T-helper 9 cell (primary cell): ENCODE results near the gene FBXO11.

Experiments used
- DNase-seq: peaks from one replicate; pipeline ENCODE4 v3.0.0-alpha.2; 2020

Gene FBXO11

GRCh38 chr2:47782671-47783485 lies 123.4 kb downstream of the FBXO11 start, which contains the start of gene MSH6:
Gene MSH6, plus strand, starts transcription at chr2:47783145. Its CDS starts 89 bp downstream, at chr2:47783234.
- DNase-seq, result peak; percentile 83

DNA sequence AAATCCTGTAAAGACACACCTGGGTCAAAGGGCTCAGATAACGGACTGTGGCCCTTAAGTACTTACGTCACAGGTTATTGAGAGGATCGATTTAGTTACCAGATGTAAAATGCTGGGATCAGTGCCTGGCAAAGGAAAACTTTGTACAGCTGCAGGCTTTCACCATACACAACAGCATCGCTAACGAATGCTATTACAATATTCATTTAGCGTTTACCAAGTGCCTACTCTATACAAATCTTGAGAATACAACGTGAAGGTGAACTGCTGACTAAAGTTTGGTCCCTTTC lies 124.0 kb downstream of the FBXO11 start:
- DNase-seq, result no peak

- no peak for DNase-seq
These were observed 126.9 kb downstream of the FBXO11 start for GRCh38 chr2:47779426-47779790.

DNA sequence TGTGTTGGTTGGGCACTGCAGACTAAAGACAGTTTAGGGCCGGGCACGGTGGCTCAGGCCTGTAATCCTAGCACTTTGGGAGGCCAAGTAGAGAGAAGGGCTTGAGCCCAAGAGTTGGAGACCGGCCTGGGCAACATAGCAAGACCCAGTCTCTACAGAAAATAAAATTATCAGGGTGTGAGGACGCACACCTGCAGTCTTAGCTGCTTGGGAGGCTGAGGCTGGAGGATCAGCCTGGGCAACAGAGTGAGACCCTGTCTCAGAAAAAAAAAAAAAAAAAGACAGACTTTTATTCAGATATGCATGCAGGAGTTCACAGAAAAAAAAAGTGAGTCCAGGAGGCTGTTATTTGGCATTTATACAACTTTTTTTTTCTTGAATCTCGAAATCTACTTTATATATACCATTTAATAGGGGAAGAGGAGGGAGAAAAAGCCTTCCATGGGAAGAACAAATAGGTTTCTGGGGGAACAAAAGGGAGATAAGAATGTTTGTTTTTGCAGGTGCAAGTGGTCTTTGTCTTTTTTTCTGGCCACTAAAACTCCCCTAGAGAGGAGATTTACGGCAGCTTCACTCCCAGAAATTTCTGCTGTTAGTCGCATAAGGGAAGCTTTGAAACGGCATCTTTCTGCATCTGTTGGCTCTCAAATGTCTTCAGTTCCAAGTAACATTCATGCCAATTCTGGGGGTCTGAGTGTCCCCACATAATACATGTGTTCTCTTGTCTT lies 127.4 kb downstream of the FBXO11 start:
- no peak for DNase-seq

- DNase-seq, result no peak
These were observed 128.9 kb downstream of the FBXO11 start for GRCh38 chr2:47777277-47777937.

DNA sequence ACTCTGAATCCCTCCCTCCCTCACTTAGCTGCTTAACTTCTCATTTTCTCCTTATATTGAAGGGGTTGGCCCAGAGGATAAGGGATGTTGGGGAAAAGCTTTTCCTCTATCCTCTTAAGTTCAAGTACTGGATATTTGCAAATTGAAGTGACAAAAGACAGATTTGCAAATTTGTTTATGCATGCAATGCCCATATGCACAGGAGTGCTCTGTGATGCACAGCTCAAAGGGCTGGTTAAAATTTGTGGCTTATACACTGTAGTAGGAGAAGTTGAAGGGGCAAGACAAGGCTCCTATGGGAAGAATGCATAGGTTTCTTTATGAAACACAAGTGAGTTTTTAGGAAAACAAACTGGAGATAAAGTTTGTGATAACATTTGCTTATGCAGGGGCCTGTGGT lies 131.7 kb downstream of the FBXO11 start:
- no peak for DNase-seq

DNA sequence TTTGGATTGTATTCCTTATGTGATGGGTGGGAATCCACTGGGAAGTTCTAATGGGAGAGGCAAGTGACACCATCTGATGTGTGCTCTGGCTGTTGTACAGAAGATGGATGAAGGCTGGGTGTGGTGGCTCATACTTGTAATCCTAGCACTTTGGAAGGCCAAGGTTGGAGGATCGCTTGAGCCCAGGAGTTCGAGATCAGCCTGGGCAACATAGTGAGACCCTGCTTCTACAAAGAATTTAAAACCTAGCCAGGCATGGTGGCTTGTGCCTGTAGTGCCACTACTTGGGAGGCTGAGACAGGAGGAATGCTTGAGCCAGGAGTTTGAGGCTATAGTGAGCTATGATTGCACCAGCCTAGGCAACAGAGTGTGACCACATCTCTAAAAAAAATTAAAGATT lies 134.0 kb downstream of the FBXO11 start:
- DNase-seq, result no peak

DNA sequence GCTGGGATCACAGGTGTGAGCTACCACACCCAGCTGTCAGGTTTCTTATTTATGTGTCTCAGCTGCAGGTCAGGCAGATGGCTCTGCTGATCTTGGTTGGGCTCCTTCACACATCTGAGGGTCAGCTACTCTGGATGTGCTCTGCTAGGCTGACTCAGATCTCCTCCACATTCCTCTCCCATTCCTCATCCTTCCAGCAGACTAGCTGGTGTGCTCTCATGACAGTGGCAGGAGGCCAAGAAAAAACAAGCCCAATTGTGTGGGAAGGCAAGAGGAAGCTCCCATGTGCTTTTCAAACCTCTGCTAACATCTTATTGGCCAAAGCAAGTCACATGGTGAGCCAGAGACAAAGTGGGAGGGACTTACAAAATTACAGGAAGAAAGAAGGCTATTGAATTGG lies 135.1 kb downstream of the FBXO11 start:
- no peak for DNase-seq

DNA sequence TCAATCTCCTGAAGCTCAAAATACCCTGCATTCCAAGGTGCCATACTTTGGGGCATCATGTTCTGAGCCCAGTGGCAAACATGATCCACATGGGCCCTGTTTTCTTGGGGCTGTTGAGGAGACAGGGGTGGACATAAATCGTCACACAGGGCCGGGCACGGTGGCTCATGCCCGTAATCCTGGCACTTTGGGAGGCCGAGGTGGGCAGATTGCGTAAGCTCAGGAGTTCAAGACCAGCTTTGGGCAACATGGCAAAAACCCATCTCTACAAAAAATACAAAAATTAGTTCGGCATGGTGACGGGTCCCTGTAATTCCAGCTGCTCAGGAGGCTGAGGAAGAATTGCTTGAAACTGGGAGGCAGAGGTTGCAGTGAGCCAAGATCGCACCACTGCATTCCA lies 137.0 kb downstream of the FBXO11 start:
- no peak for DNase-seq

- peak; percentile 69 for DNase-seq
These were observed 138.3 kb downstream of the FBXO11 start for GRCh38 chr2:47767880-47768609.

- DNase-seq, result no peak
These were observed 138.8 kb downstream of the FBXO11 start for GRCh38 chr2:47767497-47767844.

GRCh38 chr2:47751856-47752414 lies 154.4 kb downstream of the FBXO11 start:
- DNase-seq, result no peak

DNA sequence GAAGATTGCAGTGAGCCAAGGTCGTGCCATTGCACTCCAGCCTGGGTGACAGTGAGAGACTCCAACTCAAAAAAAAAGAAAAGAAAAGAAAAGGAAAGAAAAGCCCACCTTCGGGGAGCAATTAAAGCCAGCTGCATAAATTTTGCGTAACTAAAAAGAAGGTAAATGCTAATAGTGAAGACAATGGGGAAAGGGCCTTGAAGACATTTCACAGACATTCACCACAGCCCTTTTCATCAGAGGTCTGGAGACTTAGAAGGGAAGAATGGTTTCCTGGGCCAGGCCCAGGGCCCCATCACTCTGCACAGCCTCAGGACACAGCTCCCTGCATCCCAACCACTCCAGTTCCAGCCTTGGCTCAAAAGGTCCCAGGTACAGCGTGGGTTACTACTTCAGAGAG lies 158.4 kb downstream of the FBXO11 start:
- DNase-seq, result no peak

DNA sequence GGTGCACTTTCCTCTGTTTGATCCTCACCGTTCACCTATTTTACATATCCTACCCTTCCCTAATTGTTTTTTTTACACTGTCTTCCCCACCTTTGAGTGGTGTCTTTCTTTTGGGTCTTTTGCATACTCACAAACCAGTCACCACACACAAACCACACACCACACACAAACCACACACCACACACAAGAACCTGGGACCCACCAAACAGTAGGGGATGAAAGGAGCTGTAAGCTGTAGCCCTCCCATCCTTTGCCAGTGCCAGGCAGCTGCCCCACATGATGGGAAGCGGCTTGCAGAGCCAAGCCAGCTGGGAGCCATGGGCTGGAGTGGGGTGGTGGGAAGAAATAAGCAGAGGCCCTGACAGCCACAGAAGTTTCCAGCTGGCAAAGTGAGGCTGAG lies 162.2 kb downstream of the FBXO11 start:
- DNase-seq, result no peak

DNA sequence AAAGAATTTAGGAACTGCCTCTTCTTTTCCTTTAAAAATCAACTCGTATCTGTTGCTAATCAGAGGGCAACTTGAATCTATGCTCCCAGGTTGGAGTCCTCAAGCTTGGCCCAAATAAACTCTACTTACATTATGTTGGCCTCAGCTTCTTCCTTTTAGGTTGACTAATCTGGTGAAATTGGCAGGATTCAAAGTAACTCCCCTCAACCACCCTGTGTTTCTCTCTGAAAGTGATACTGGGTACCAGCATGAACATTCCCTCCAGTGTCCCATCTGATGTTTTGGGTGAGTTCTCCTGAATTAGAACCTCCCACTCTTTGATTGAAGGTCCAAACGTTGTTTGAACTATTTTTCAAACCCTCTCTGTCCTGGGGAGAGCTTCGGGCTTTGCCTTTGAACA lies 164.7 kb downstream of the FBXO11 start:
- DNase-seq, result no peak

DNA sequence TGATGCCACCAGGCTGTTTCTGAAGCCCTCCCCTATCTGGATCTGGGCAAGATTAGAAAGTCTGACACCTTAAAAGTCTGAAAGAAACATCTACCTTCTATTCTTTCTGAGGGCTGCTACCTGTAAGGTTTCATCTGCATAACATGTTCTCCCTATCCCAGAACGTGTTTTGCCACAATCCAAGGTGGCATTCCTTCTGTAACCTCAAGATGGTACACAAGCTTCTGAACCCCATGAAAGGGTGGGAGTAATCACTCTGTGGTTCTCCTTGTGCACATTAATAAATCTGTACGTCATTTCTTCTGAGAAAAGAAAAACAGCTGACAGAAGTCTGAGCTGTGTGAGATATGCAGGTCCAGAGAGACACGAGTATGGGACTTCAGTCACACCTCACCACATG lies 165.2 kb downstream of the FBXO11 start:
- DNase-seq, result no peak
